Heart right ventricle (tissue), 16 donors: ENCODE measurements around the gene PIGR. TPM values are rescaled to one million over a fixed set of nuclear protein-coding genes. Genes with fewer than 3 reads are reported as not detected.

Source experiments
- ATAC-seq, 8 donors: fragments of 200-7000 bp; cut with Tn5 transposase; one replicate each; pipeline ENCODE4 v1.9.1; 2020; ENCODE audit warnings: mild to moderate bottlenecking in 8 of 8, moderate library complexity in 8 of 8, moderate number of reproducible peaks in 1 of 8
- DNase-seq, 2 donors: peaks; one replicate each; pipeline ENCODE4 v3.0.0-alpha.2; 2020
- H3K27ac ChIP-seq, 10 donors: fragments of 200-600 bp; sonication (generic) in 2 of 10; one replicate each; pipeline versions ENCODE4 v1.5.0 to v1.8.0; 2020 to 2022; ENCODE audit warnings: mild to moderate bottlenecking in 3 of 10
- H3K27me3 ChIP-seq, 7 donors: fragments of 200-600 bp; one replicate each; pipeline ENCODE4 v1.8.0; 2021 to 2022; ENCODE audit warnings: mild to moderate bottlenecking in 2 of 7
- H3K36me3 ChIP-seq, 9 donors: fragments of 200-600 bp; sonication (generic) in 1 of 9; one replicate each; pipeline versions ENCODE4 v1.5.0 to v1.8.0; 2020 to 2022; ENCODE audit warnings: mild to moderate bottlenecking in 2 of 9
- H3K4me1 ChIP-seq, 9 donors: fragments of 200-600 bp; sonication (generic) in 1 of 9; one replicate each; pipeline versions ENCODE4 v1.5.0 to v1.8.0; 2020 to 2022; ENCODE audit warnings: mild to moderate bottlenecking in 4 of 9
- H3K4me3 ChIP-seq, 10 donors: fragments of 200-600 bp; sonication (generic) in 2 of 10; one replicate each; pipeline versions ENCODE4 v1.5.0 to v1.8.0; 2020 to 2022; ENCODE audit warnings: mild to moderate bottlenecking in 7 of 10, moderate library complexity in 2 of 10
- H3K9me3 ChIP-seq, 11 donors: fragments of 200-600 bp in 10 of 11; sonication (generic) in 2 of 11; one replicate each; pipeline versions ENCODE4 v1.5.0 to v1.8.0; 2013 to 2022; ENCODE audit warnings: mild to moderate bottlenecking in 2 of 11, control low read depth in 1 of 11, moderate library complexity in 1 of 11
- CTCF ChIP-seq, 9 donors: fragments of 200-600 bp; sonication (generic) in 2 of 9; IDR thresholded peaks; one replicate each; pipeline versions ENCODE4 v1.5.0 to v1.8.0; 2021 to 2022; ENCODE audit warnings: antibody characterized with exemption in 9 of 9, mild to moderate bottlenecking in 5 of 9, moderate library complexity in 1 of 9
- WGBS, 2 donors: extraction: QIAGEN DNeasy Blood & Tissue Kit; methylation state at CpG; one replicate each; pipeline ENCODE4 v1.1.7; 2013; ENCODE audit warnings: inconsistent platforms in 1 of 2; 5-methylcytosine and 5-hydroxymethylcytosine counted together
- intact Hi-C, 10 donors: fragments of 100-400 bp; cut with DNase I; formaldehyde crosslinking; loops; one replicate each; pipeline versions ENCODE4 v1.11.1 to v1.14.2; 2022
- polyA plus RNA-seq, 2 donors: library from polyadenylated mRNA; stranded (reverse); fragments of 200-250 nt; gene quantifications; one replicate each; pipeline ENCODE4 v1.2.3, GENCODE V29; 2013
- total RNA-seq, 10 donors: library from RNA; stranded (reverse); fragmentation: NEBNext Ultra II Directional in 3 of 10; extraction: Animal tissue kit (Norgen Biotek cat#: 25700) in 3 of 10; gene quantifications; one replicate each; pipeline versions ENCODE4 v1.2.1 to v1.2.4, GENCODE V29; 2021 to 2023
- donor health status: Arrhythmogenic right ventricular cardiomyopathy.
- donor health status: ischemic (EF 13 %, LVEDD 7.1; RV severe dilation, severe dysfunction).
- donor health status: healthy with polysubstance abuse.
- donor health status: DM: no; HTN: yes; CAD: no.
- donor health status: DM: no; HTN: no; CAD: no.
- donor health status: ischemic (EF 25% LVEDD 6.9; RV normal size, moderate dysfunction).
- donor health status: ischemic (EF 25% LVEDD 5.7; RV mildly dilated, moderate dysfunction).
- donor health status: healthy.
- donor health status: DM: yes; HTN: yes; CAD: no.
- donor health status: Ischemic cardiomyopathy.
- donor health status: ischemic (EF 35%, LVEDD 5.7; RV mildly dilated, moderate dysfunction).
- donor health status: nonischemic (EF 11% LVEDD 7.7; RV severe dilation, severe dysfunction).
- donor health status: DM: yes; HTN: yes; CAD: no.
- donor health status: PGD.
- donor health status: ischemic (EF 29% LVEDD 5.4; RV normal size, mild dysfunction).
- donor health status: nonischemic (EF 23%, LVEDD 6.1; RV moderate dilation, normal function).

The PIGR gene
- total and polyA plus RNA-seq, 12 donors, result 0.01 to 0.11 (median 0.10) TPM; not detected in 9

- WGBS, 2 donors, result 1% methylated on average over 67 to 69 of the region's 69 CpGs
- Histone ChIP-seq H3K36me3 (no peaks in the 10 kb centered on the region), H3K4me3 (peak overlapping the region; percentile 40 to 65 (median 57)), H3K9me3 (no peaks in the 10 kb centered on the region), H3K4me1 (peaks cover 4 to 37% (median 8%) of the 10 kb centered on the region in 9 donors), H3K27me3 (peaks cover 0 to 37% (median 12%) of the 10 kb centered on the region in 7 donors), H3K27ac (peak overlapping the region in 7 of 10 donors; percentile 11 to 69 (median 47))
- DNase-seq (peak; percentile 23 to 30), ATAC-seq (peak; percentile 26 to 89 (median 60))
- intact Hi-C loops, result loop anchor here in 1 of 10 donors (10.0 kb wide), 1 partner anchor 415 kb away; no protein-coding TSS in a partner anchor
- peak in 1 of 9 donors; percentile 7 for TF ChIP-seq CTCF (IDR thresholded peaks at IDR 0.05)
Measured at GRCh38 chr1:206909161-206909882, 36.9 kb downstream of the PIGR start.

GRCh38 chr1:206908038-206908437 is 38.2 kb downstream of the PIGR start:
- Histone ChIP-seq H3K9me3 (no peaks in the 10 kb centered on the region), H3K27me3 (peaks cover 0 to 37% (median 12%) of the 10 kb centered on the region in 7 donors), H3K4me3 (no peak overlapping the region), H3K27ac (no peak overlapping the region), H3K36me3 (peaks cover 0 to 3% (median 0%) of the 10 kb centered on the region in 9 donors), H3K4me1 (peaks cover 4 to 37% (median 14%) of the 10 kb centered on the region in 9 donors)
- WGBS, 2 donors, result 92 to 96% methylated on average over 10 of the region's 10 CpGs
- DNase-seq (no peak), ATAC-seq (no peak)
- intact Hi-C loops, result loop anchor here in 2 of 10 donors (1.0 to 10.0 kb wide), 2 partner anchors 292 to 413 kb away; no protein-coding TSS in a partner anchor
- no peak for TF ChIP-seq CTCF (IDR thresholded peaks at IDR 0.05)

- peaks cover 4 to 35% (median 14%) of the 10 kb centered on the region in 9 donors for H3K4me1 ChIP-seq
- no peaks in the 10 kb centered on the region for H3K9me3 ChIP-seq
- no peak overlapping the region for H3K27ac ChIP-seq
- intact Hi-C loops, result loop anchor here in 1 of 10 donors (10.0 kb wide), 1 partner anchor 413 kb away; no protein-coding TSS in a partner anchor
- TF ChIP-seq CTCF (IDR thresholded peaks at IDR 0.05), result peak in 2 of 9 donors; percentile 11 to 23
- H3K36me3 ChIP-seq, result peaks cover 0 to 5% (median 0%) of the 10 kb centered on the region in 9 donors
- peaks cover 0 to 37% (median 12%) of the 10 kb centered on the region in 7 donors for H3K27me3 ChIP-seq
- DNase-seq, result no peak
- H3K4me3 ChIP-seq, result no peak overlapping the region
- 80 to 81% methylated on average over 23 of the region's 23 CpGs for WGBS, 2 donors
- no peak for ATAC-seq
Measured at GRCh38 chr1:206907304-206907991, 38.8 kb downstream of the PIGR start.
